GM18520 (cell line): ENCODE measurements around the gene PLAA.

ENCODE experiments used
- ATAC-seq: cut with Tn5 transposase; IDR thresholded peaks from one replicate; pipeline ENCODE4 v1.9.1; 2021; ENCODE audit not compliant: unreplicated experiment

PLAA gene

DNA sequence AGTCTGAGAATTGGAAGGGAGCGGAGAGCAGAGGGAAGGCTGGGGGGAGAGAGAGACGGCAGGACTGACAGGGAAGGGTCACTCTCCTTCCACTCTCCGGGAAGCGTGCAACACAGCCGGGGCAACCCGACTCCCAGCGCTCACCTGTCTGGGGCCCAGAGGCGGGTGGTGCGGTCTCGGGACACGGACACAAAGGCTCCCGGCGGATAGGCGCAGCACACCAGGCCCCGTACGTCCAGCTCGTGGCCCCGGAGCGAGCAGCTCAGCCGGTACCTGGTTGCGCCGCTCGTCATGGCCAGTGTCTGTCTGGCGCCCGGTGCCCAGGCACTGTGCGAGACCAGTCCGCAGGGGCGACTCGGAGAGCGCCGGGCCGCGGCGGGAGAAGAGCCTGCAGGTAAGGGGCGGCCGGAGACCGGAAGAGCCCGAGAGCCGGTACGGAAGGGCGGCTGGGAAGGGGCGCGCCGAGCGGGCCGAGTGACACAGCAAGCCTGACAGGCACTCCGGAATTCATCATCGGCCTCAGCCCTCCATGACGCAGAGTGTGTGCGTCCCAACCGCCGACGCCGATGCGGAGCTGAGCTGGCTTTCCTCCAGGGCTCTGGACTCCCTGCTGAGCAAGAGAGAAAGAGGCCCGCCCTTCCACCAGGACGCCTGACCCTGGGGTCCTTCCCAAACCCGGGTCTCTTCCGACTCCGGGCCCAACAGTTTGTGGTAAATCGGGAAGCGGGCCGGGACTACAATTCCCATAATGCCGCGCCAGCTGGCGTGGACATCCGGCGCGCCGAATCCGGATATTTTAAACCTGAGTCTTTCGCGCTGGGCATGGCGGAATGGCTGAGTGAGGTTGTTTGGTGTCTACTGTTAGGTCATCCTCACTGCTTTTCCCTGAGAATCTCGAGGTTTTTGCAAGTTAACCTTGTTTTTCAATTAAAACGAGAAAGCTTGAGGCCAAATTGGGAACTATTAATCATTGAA lies at the start of gene PLAA:
TSS of gene PLAA (minus strand) at position 490 of the 975 bp plus-strand sequence. CDS start at position 293, 197 bp downstream.
- ATAC-seq: peak; percentile 94

DNA sequence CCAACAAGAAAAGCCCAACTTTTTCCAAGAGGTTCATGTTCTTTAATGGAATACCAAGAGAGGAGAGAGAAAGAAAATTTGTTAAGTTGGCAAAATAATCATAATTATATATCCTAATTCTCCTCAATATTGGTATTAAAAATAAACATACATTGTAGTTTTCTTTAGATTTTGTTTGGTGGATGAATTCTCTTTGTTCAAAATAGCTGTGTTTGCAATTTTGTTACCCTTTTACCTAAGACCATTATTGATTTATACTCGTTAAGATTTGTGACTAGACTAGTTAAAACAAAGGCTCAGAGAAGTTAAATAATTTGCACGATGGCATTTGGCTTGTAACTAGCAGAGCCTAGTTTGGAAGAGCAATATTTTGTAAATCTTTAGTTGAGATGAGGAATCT lies 48.8 kb upstream of the PLAA start:
- ATAC-seq: no peak

DNA sequence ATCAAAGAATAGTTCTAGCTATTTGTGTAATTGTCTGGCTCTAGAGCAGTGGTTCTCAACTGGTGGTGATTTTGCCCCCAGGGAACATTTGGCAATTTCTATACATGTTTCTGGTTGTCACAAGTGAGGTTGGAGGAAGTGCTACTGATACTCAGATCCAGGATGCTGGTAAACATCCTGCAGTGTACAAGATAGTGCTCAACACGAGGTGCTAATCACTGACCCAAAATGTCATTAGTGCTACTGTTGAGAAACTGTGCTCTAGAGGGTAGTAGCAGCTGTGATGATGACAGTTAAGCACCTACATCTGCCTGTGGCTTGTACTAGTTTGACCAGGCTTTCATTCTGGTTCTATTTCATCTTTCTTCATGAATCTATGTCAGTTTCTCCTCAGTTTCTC lies 36.3 kb upstream of the PLAA start:
- ATAC-seq: no peak

DNA sequence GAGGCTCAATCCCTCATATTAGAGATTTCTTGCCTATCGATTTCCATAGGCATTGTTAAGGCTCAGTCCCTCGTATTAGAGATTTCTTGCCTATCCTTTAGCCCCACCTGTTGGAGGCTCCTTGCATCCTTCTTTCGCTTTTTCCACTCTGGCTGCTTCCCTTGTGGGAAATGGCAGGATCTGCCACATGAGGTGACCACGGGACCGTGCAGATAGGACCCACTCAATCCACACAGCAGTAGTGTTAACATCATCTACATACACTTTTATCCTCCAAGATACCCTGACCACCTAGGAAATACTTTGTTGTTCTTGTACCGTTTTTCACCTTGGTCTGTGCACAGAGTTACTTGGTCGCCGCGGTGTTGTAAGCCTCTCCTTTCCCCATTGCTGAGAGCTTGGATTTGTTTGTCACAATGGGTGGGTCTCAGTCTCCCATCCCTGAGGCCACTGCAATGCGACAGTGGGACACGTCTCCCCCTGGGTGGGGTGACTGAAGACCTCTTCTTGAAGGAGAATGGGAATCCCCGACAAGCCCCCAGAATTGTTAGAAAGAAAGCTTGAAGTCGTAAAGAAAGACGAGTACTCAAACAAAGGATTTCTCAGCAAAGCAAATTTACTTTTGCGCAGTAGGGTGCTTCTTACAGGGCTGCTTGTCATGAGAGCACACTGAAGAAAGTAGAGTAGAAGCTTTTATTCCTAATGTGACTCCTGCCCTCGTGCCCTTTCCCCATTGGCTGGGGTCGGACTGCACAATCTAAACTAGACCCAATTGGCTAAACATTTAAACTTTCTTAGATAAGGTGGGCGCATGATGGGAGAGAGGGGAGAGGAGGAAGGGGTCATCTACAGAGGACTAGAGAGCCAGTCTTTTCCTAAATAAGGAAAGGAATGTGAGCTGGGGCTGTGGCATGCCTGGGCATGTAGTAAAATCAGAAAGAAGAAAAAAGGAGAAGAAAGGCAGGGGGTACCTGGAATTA lies 29.0 kb upstream of the PLAA start:
- ATAC-seq: no peak

DNA sequence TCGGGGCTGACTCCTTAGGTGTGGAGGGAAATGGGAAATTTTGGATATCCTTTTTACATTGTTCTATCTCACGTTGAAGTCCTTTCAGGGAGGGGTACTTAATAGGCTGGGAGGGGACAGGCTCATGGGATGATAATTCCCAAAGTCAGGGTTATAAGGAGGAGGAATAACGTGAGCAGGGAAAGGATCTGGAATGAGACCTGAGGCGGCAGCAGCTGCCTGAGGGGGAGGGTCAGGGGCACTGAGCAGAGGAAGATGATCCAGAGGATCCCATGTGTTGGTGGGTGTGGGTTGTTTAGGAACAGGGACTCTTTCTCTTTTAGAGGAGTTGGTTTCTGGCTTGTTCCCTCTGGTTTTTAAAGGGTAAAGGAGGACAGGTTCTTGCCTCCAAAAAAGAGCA lies 27.9 kb upstream of the PLAA start:
- ATAC-seq: no peak

DNA sequence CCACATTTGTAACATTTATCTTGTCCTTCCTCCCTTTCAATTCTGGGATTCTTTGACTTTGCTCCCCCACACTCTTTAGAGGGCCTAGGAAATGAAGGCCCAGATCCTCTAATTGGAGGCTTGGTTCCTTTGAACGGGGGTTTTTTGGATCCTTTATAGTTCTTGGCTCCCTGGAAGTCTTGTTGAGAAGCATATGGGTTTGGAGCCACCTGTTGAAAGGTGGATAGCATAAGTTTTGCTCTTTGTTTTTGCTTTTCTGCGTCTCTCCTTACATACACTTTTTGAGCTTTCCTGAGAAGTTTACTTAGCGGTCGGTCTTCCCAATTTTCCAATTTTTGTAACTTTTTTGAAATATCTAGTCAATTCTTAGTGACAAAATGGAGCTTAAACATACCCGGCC lies 26.9 kb upstream of the PLAA start:
- ATAC-seq: no peak

DNA sequence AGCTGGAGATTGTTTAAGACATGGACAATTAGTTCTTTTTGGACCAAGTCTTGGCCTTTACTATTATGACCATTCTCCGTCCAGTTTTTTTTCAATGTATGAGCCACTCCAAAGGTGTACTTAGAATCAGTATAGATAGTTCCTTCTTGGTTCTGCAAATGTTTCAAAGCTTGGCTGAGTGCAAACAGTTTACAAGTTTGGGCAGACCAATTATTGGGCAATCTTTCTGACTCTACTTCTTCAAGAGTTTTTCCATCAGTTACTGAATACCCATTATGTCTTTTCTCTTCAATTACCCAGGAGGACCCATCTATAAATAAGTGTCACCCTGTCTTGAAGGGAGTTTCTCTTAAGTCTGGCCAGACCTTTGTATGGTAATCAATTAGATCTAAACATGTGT lies 24.7 kb upstream of the PLAA start:
- ATAC-seq: no peak

DNA sequence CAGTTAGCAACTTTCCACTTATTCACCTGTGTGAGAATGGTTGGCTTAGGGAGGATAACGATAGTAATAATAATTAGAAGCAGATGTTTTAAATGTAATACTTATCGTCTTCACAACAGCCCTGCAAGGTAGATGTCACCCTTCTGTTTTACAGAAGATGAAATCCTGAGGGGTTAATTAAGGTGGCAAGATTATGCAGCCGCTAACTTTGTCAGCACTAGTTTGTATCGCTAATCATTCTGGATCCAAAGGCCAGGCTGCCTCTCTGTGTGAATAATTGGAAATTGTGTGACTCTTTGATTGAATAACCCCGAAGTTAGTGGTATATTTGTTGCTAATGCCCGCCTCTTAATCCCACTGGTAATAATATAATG lies 9.8 kb upstream of the PLAA start:
- no peak for ATAC-seq

DNA sequence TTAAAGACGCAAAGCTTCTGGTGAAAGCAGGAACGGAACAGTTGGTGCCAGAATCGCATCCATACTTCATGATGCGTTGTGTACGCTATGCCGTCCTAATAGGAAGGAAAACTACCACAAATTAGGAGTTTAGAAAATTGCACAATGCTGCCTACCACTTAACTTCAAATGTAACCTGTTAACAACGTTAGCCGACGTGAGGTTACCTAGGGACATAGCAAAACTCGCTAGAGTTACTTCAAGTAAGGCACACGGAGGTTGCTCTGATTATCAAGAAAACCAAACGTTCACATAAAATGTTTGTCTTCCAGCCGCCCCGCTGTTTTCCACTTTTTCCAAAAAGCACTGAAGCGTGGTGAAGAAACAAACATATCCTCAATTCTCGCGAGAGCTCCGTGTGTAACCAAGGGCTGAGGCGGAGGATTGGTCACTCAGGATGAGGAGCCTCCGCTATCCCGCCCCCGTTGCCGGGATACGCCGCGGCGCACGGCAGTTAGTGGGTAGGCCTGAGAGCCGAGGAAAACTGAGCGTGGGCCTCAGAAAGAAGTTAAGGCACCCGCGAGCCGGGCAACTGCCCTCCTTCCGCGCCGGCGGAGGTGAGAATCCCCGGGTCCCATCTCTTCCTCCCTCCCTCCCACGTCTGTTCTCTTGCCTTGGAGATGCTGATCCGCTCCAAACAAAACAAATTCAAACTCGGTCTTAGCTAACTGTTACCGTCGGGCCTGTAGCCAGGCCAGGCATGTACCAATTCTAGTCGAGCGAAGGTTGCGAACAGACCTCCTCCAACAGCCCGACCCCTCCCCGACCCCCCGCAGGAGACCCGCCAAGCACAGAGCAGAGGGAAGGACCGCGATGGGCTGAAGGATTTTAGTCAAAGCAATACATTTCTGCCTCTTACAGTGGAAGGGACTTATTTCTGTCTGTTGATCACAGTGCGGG lies 9.1 kb upstream of the PLAA start, which contains the start of gene IFT74:
TSS of gene IFT74 (plus strand) at position 492 of the 939 bp plus-strand sequence. CDS start 5,556 bp downstream, outside the sequence.
- ATAC-seq: peak; percentile 99

DNA sequence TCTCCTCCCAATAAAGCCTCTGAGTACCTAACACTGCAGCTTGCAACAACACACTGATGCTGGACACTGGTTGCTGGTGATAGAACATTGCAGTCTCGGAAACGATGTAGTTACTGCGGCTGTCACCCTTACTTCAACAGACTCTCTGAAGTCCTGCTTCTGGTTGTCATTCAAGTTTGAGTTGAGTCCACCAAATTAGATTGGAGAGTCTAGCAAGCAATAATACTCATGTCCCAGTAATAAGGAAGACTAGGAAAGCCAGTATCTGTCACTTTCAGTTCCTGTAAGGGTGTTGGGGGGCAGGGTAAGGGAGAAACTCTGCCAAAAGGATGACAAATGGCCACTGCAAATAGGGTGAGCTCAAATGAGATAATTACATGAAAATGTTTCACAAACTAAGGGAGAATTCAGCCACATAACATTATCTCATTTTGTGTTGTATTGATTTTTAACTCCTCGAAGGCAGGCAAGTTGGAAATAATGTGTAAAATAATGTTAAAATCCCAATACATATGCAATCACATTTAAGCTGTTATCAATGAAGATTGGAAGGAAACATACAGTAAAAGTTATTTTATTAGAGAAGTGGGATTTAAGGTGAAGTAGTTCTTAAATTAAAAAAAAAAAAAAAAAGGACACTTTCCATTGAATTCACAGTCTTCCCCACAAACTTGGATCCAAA lies 8.3 kb upstream of the PLAA start:
- ATAC-seq: no peak

DNA sequence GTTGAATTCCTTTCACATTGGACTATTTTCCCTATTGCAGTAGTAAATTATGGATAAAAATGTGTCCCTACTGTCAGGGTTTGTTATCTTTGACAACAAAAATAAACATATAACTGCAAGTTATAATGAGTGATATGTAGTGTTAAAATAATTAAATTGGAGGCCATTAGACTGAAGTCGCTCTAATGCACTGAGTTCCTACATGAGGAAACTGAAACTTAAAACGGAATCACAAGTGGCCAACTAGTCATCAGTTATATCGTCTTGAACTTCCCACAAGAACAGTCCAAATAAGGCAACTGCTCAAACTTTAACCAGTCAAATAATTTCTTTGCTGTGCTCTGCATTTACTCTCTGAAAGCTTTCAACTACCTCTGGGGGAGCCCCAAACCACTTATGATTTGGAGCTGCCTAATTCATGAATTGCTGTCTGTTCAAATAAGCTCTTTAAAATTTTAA lies 7.0 kb upstream of the PLAA start:
- peak; percentile 33 for ATAC-seq

DNA sequence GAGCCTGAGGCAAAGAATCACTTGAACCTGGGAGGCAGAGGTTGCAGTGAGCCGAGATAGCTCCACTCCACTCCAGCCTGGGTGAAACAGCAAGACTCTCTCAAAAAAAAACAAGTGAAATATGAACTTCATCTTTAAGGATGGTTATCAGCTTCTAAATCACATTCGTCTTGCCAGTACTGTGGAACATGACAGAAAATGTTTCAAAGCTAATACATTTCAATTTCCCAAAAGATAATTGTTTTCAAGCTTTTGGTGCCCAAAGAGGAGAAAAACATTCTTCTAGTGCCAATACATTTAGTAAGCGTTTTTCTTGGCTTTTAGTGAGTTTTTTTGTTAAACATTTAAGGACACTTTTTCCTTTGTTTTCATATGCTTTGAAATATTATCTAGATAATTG lies 4.8 kb upstream of the PLAA start:
- no peak for ATAC-seq

DNA sequence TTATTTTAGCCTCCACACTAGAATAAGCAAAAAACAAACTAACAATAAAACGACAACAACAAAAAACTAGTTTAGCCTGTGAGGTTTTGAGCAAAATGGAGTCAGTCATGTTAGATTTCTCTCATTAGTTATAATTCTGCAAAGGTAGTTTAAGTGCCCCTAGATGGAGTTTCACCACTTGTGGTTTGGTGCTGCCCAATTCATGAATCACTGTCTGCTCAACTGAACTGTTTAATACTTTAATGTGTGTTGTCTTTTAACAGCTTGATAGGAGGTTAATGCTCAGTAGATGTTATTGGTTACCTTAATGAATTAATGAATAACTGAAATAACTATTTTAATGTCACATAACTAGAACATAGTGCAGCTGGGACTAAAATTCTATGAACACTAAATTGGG lies 3.5 kb upstream of the PLAA start:
- no peak for ATAC-seq

DNA sequence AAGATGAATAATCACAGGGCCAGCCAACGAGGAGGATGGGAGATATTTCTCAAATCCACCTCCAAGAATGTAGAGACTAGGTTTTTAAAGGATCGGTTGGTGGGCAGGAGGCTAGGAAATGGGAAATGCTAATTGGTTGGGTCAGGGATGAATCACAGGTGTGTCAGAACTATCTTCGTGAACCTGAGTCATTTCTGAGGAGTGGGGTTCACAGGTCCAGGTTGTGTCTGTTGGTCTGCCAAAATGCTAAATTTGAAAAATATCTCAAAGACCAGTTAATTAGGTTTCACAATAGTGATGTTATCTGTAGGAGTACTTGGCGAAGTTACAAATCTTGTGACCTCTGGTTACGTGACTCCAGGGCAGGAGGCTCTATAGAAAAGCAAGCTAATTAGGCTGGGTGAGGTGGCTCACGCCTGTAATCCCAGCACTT lies 2.6 kb upstream of the PLAA start:
- no peak for ATAC-seq

DNA sequence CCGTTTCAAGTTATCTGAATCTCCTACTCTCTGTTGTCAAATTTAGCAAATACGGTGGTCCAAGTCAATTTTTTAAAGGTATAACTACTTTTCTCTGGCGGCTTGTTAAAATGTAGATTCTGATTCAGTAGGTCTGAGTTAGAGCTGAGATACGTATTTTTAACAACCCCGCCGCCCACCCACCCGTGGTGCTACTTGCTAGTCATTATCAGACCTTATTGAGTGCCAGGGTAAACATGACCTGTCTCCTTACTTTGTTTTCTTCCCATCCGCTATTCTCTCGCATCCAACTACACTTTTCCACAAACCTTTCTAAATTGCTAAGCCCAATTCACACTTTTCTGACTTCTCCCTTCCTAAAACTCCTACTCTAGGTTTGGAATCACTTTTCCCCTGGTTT lies 694 bp upstream of the PLAA start:
- no peak for ATAC-seq

DNA sequence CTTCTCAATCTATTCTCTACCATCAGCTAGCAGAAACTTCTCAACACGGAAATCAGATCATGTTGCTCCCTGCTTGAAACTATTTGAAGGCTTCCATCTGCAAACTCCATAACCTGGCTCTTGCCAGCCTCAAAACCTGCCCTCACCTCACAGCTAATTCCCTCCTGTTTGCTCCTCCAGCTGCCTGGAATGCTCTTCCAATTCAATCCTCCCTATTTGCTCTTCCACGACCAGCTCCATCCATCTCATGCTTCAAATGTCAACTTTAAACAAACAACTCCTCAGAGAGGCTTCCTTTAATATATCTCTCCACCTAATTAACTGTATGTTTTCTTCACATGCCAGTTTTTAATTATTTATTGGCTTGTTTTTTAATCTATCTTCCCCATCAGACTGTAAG lies 1.5 kb downstream of the PLAA start:
- no peak for ATAC-seq

DNA sequence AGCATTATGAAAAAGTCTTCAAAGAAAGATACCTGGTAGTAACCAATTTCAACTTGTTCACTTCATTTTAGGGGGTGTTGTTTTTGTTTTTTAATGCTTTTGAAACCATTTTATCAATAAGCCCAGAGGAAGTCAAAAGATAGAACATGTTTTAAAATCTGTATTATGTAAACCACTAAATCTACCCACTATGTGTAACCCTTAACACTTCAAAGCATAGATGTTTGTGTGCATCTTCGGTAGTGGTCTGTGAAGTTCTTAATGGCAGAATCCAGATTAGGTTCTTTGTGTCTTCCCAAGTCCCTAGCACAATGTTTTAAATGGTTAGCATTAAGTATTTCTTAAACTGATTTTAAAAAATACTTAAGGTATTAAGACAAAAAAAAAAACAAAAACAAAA lies 6.3 kb downstream of the PLAA start:
- ATAC-seq: no peak

DNA sequence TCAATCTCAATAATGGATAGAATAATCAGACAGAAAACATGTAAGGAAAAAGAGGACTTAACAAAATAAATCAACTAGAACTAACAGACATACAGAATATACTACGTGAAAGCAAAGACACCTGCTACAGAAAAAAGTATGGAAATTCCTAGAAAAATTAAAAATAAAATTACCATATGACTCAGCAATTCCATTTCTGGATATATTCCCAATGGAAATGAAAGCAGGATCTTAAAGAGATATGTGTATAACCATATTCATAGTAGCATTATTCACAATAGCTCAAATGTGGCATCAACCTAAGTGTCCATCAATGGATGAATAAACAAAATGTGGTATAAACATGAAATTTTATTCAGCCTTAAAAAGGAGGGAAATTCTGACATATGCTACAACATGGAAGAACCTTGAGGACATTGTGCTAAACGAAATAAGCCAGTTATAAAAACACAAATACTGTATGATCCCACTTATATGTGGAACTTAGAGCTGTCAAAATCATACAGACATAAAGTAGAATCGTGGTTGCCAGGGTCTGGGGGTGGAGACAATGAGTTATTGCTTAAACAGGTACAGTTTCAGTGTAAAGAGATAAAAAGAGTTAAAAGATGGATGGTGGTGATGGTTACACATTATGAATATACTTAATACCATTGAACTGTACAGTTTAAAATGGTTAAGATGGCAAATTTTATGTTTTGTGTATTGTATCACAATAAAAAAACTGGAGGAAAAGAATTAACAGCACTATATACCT lies 6.9 kb downstream of the PLAA start:
- no peak for ATAC-seq

DNA sequence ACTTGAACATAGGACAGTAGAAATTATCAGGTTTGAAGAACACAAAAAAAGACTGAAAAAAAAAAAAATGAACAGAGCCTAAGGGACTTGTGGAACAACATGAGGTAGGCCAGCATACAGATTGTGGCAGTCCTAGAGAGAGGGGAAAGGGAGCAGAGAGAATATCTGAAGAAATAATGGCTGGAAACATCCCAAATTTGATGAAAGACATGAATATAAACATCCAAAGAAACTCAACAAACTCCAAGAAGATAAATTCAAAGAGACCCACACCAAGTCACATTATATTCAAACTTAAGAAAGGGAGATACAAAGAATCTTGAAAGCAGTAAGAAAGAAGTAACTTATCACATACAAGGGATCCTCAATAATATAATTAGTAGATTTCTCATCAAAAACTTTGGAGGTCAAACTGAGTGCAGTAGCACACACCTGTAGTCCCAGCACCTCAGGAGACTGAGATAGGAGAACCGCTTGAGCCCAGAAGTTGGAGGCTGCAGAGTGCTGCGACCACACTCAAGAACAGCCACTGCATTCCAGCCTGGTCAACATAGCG lies 9.1 kb downstream of the PLAA start:
- ATAC-seq: no peak
